ENCODE results near the gene ROR2. TPM values are rescaled to one million over a fixed set of nuclear protein-coding genes. Genes with fewer than 3 reads are reported as not detected.
A peak's percentile ranks its signal among the peaks of the same experiment; 100 is the strongest.
"Not testable (repeated sequence)": the region's sequence is repeated elsewhere in the genome, so short reads cannot be mapped to it uniquely, and the experiment has no call there.

ROR2 gene
- total and polyA plus RNA-seq, 11 donors, result 0.18 to 9.0 (median 0.49) TPM

GRCh38 chr9:91644433-91644832 is 305.6 kb downstream of the ROR2 start:
- intact Hi-C loops (cut with DNase I), result no loop called here

GRCh38 chr9:91643481-91644077 is 306.4 kb downstream of the ROR2 start:
- WGBS, 4 donors, result 46 to 64% (median 52%) methylated on average over 7 of the region's 7 CpGs
- Histone ChIP-seq H3K27me3 (no peaks in the 10 kb centered on the region), H3K9me3 (peaks cover 0 to 11% (median 2%) of the 10 kb centered on the region in 12 donors), H3K4me1 (no peaks in the 10 kb centered on the region), H3K36me3 (no peaks in the 10 kb centered on the region), H3K4me3 (no peak overlapping the region), H3K27ac (no peak overlapping the region)
- TF ChIP-seq CTCF (IDR thresholded peaks at IDR 0.05) (no peak), POLR2A (IDR thresholded peaks at IDR 0.05) (no peak)
- intact Hi-C loops (cut with DNase I), result no loop called here
- peak in 1 of 4 donors; percentile 31 for ATAC-seq
- DNase-seq, result no peak

More at GRCh38 chr9:91644433-91644832, 305.6 kb downstream of the ROR2 start:
- no peak for TF ChIP-seq POLR2A (IDR thresholded peaks at IDR 0.05)
- ATAC-seq, result no peak
- Histone ChIP-seq H3K27ac (no peak overlapping the region), H3K9me3 (peaks cover 0 to 11% (median 2%) of the 10 kb centered on the region in 12 donors), H3K4me3 (no peak overlapping the region), H3K27me3 (peaks cover 0 to under 1% (median 0%) of the 10 kb centered on the region in 9 donors), H3K4me1 (no peaks in the 10 kb centered on the region), H3K36me3 (no peaks in the 10 kb centered on the region)
- no peak for DNase-seq
- 84 to 98% (median 89%) methylated on average over 3 of the region's 3 CpGs for WGBS, 4 donors

- Histone ChIP-seq H3K9me3 (peaks cover 0 to 11% (median 2%) of the 10 kb centered on the region in 12 donors), H3K27ac (no peak overlapping the region), H3K36me3 (no peaks in the 10 kb centered on the region), H3K4me3 (no peak overlapping the region), H3K4me1 (no peaks in the 10 kb centered on the region), H3K27me3 (no peaks in the 10 kb centered on the region)
- 87 to 92% (median 88%) methylated on average over 5 of the region's 5 CpGs for WGBS, 4 donors
- no peak for TF ChIP-seq CTCF (IDR thresholded peaks at IDR 0.05)
- no peak for TF ChIP-seq POLR2A (IDR thresholded peaks at IDR 0.05)
- DNase-seq, result no peak
- ATAC-seq, result no peak
- intact Hi-C loops (cut with DNase I), result no loop called here
These were observed 307.3 kb downstream of the ROR2 start for GRCh38 chr9:91642771-91643170.

GRCh38 chr9:91640428-91640827 is 309.6 kb downstream of the ROR2 start:
- no peak overlapping the region for H3K27ac ChIP-seq
- H3K27me3 ChIP-seq, result no peaks in the 10 kb centered on the region
- ATAC-seq, result no peak
- no peak overlapping the region for H3K4me3 ChIP-seq
- no peaks in the 10 kb centered on the region for H3K36me3 ChIP-seq
- H3K9me3 ChIP-seq, result peaks cover 0 to 11% (median 2%) of the 10 kb centered on the region in 12 donors
- TF ChIP-seq CTCF (IDR thresholded peaks at IDR 0.05) (no peak), POLR2A (IDR thresholded peaks at IDR 0.05) (no peak)
- H3K4me1 ChIP-seq, result no peaks in the 10 kb centered on the region
- 57 to 89% (median 73%) methylated on average over 2 of the region's 2 CpGs for WGBS, 4 donors
- no peak for DNase-seq
- intact Hi-C loops (cut with DNase I), result no loop called here

GRCh38 chr9:91639054-91639453 is 311.0 kb downstream of the ROR2 start:
- WGBS, 4 donors, result 90 to 100% (median 94%) methylated on average over 1 of the region's 1 CpG
- intact Hi-C loops (cut with DNase I), result no loop called here

GRCh38 chr9:91634832-91635231 is 315.2 kb downstream of the ROR2 start:
- H3K36me3 ChIP-seq; DNase-seq; intact Hi-C loops (cut with DNase I); ATAC-seq; H3K4me3 ChIP-seq; H3K27me3 ChIP-seq; H3K4me1 ChIP-seq; H3K9me3 ChIP-seq; H3K27ac ChIP-seq: not testable (repeated sequence)
- WGBS, 4 donors, result 76 to 87% (median 84%) methylated on average over 7 of the region's 7 CpGs

More at GRCh38 chr9:91639054-91639453, 311.0 kb downstream of the ROR2 start:
- H3K9me3 ChIP-seq, result peaks cover 0 to 11% (median 2%) of the 10 kb centered on the region in 12 donors
- H3K27ac ChIP-seq, result no peak overlapping the region
- no peak for DNase-seq
- ATAC-seq, result no peak
- no peaks in the 10 kb centered on the region for H3K27me3 ChIP-seq
- no peak overlapping the region for H3K4me3 ChIP-seq
- TF ChIP-seq POLR2A (IDR thresholded peaks at IDR 0.05) (no peak), CTCF (IDR thresholded peaks at IDR 0.05) (no peak)
- no peaks in the 10 kb centered on the region for H3K36me3 ChIP-seq
- no peaks in the 10 kb centered on the region for H3K4me1 ChIP-seq

All from heart left ventricle (tissue), 16 donors.